DND-41 (cell line): Measurements from ENCODE around the gene SEPHS1.
"Not testable (repeated sequence)": the region's sequence is repeated elsewhere in the genome, so short reads cannot be mapped to it uniquely, and the experiment has no call there.

Experiments
- ATAC-seq: fragments of 200-7000 bp; cut with Tn5 transposase; 3 replicates; pipeline ENCODE4 v1.9.1; 2021; ENCODE audit warnings: low read depth; ENCODE audit not compliant: insufficient read depth
- DNase-seq: peaks from one replicate; pipeline ENCODE4 v3.0.0-alpha.2; 2020
- H2AFZ ChIP-seq: 2 replicates; pipeline ENCODE4 v1.6.0; 2012; ENCODE audit warnings: low read depth, low read length
- H3K27ac ChIP-seq: 2 replicates; pipeline ENCODE4 v1.5.1; 2012; ENCODE audit warnings: low read length, inconsistent platforms
- H3K27me3 ChIP-seq: fragments of 200-600 bp; sonication (generic); 2 replicates; pipeline ENCODE4 v1.6.0; 2012; ENCODE audit warnings: low read length, mild to moderate bottlenecking, inconsistent platforms; ENCODE audit not compliant: insufficient read depth, poor library complexity
- H3K36me3 ChIP-seq: 2 replicates; pipeline ENCODE4 v1.5.1; 2012; ENCODE audit warnings: low read length, inconsistent platforms; ENCODE audit not compliant: insufficient read depth
- H3K4me1 ChIP-seq: 2 replicates; pipeline ENCODE4 v1.5.1; 2012; ENCODE audit warnings: mild to moderate bottlenecking, low read length; ENCODE audit not compliant: insufficient read depth
- H3K4me2 ChIP-seq: 2 replicates; pipeline ENCODE4 v1.6.0; 2012; ENCODE audit warnings: mild to moderate bottlenecking, moderate library complexity, low read length, inconsistent platforms; ENCODE audit not compliant: insufficient read depth
- H3K4me3 ChIP-seq, 2 experiments: fragments of 200-600 bp in 1 of 2; shearing (Covaris generic) in 1 of 2; 2 replicates each; pipeline ENCODE4 v1.5.1; 2012 to 2016; ENCODE audit warnings: inconsistent platforms in 2 of 2, low read length in 2 of 2, mild to moderate bottlenecking in 2 of 2, low read depth in 1 of 2, moderate library complexity in 1 of 2
- H3K79me2 ChIP-seq: 2 replicates; pipeline ENCODE4 v1.6.0; 2012; ENCODE audit warnings: low read length, inconsistent platforms; ENCODE audit not compliant: insufficient read depth
- H3K9ac ChIP-seq: 2 replicates; pipeline ENCODE4 v1.6.0; 2012; ENCODE audit warnings: low read depth, mild to moderate bottlenecking, inconsistent platforms, low read length, moderate library complexity
- H3K9me3 ChIP-seq: 2 replicates; pipeline ENCODE4 v1.5.1; 2012; ENCODE audit warnings: low read length, moderate library complexity, mild to moderate bottlenecking, inconsistent platforms; ENCODE audit not compliant: insufficient read depth, severe bottlenecking
- H4K20me1 ChIP-seq: 2 replicates; pipeline ENCODE4 v1.6.0; 2012; ENCODE audit warnings: low read length; ENCODE audit not compliant: insufficient read depth
- CTCF ChIP-seq: IDR thresholded peaks from 2 replicates; pipeline ENCODE4 v1.5.1; 2012; ENCODE audit warnings: borderline replicate concordance, low read length, moderate library complexity, mild to moderate bottlenecking; ENCODE audit not compliant: poor library complexity, severe bottlenecking; ENCODE audit errors: extremely low read depth
- EZH2 ChIP-seq: IDR thresholded peaks from 3 replicates; pipeline ENCODE4 v1.6.1; 2012; ENCODE audit warnings: borderline replicate concordance, low read depth, mild to moderate bottlenecking, moderate library complexity, low read length, inconsistent platforms; ENCODE audit not compliant: severe bottlenecking

The SEPHS1 gene

GRCh38 chr10:13382703-13383398 lies 34.8 kb upstream of the SEPHS1 start:
- Histone ChIP-seq H3K4me2 (no peak overlapping the region), H4K20me1 (no peaks in the 10 kb centered on the region), H2AFZ (no peak overlapping the region), H3K79me2 (no peaks in the 10 kb centered on the region), H3K36me3 (no peaks in the 10 kb centered on the region), H3K9me3 (no peaks in the 10 kb centered on the region), H3K4me3 (no peak overlapping the region), H3K27me3 (peaks cover 6% of the 10 kb centered on the region), H3K4me1 (no peaks in the 10 kb centered on the region), H3K27ac (no peak overlapping the region), H3K9ac (no peak overlapping the region)
- no peak for DNase-seq
- TF ChIP-seq EZH2 (no peak), CTCF (no peak)
- ATAC-seq, result no peak

- DNase-seq, result not testable (repeated sequence)
Measured at GRCh38 chr10:13379061-13379460, 31.0 kb upstream of the SEPHS1 start.

GRCh38 chr10:13376746-13377145 lies 28.7 kb upstream of the SEPHS1 start:
- no peak overlapping the region for H3K4me3 ChIP-seq
- no peak overlapping the region for H3K27ac ChIP-seq
- no peak overlapping the region for H2AFZ ChIP-seq
- no peaks in the 10 kb centered on the region for H3K36me3 ChIP-seq
- H4K20me1 ChIP-seq, result no peaks in the 10 kb centered on the region
- H3K4me1 ChIP-seq, result no peaks in the 10 kb centered on the region
- no peak for ATAC-seq
- DNase-seq, result no peak
- H3K27me3 ChIP-seq, result no peaks in the 10 kb centered on the region
- H3K9me3 ChIP-seq, result no peaks in the 10 kb centered on the region
- no peak overlapping the region for H3K9ac ChIP-seq
- no peaks in the 10 kb centered on the region for H3K79me2 ChIP-seq
- H3K4me2 ChIP-seq, result no peak overlapping the region
- TF ChIP-seq EZH2 (no peak), CTCF (no peak)

More at GRCh38 chr10:13379061-13379460, 31.0 kb upstream of the SEPHS1 start:
- H3K79me2 ChIP-seq, H3K4me3 ChIP-seq, H3K4me1 ChIP-seq, H3K9me3 ChIP-seq, H3K27ac ChIP-seq, H3K27me3 ChIP-seq, H3K9ac ChIP-seq, ATAC-seq, H2AFZ ChIP-seq, H3K4me2 ChIP-seq, H4K20me1 ChIP-seq, H3K36me3 ChIP-seq: not testable (repeated sequence)

GRCh38 chr10:13376297-13376696 lies 28.2 kb upstream of the SEPHS1 start:
- Histone ChIP-seq H3K79me2 (no peaks in the 10 kb centered on the region), H3K27ac (no peak overlapping the region), H3K27me3 (no peaks in the 10 kb centered on the region), H3K4me2 (no peak overlapping the region), H3K36me3 (no peaks in the 10 kb centered on the region), H3K9ac (no peak overlapping the region), H3K4me1 (no peaks in the 10 kb centered on the region), H4K20me1 (no peaks in the 10 kb centered on the region), H3K9me3 (no peaks in the 10 kb centered on the region), H3K4me3 (no peak overlapping the region), H2AFZ (no peak overlapping the region; the same call in 1 of the 2 replicates)
- ATAC-seq, result no peak
- TF ChIP-seq CTCF, result no peak
- TF ChIP-seq EZH2, result no peak
- no peak for DNase-seq
